ENCODE data around the gene NELL1.

NELL1 gene

DNA sequence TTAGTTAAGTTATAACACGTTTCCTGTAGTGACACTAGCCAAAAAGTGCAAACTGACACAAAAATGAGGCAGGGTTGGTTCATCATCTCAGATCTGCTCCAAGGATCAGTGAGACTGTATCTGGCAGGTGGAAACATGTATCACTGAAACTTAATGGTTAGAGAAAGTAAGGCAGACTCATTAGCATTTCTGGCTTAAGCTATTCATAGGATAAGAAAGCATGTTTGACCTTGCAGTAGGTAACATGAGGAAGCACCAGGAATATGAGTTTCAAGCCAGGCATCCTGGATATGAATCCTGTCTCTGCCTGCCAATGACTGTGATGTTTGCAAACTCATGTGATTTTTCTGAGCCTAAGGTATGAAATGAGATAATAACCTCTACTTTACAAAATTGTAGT lies 732.1 kb downstream of the NELL1 start:
- H3K27ac ChIP-seq (ENCODE audit: low read depth, low read length): no peak overlapping the region
- no peaks in the 10 kb centered on the region for H3K4me1 ChIP-seq (ENCODE audit: control insufficient read depth, low read length)
- no peaks in the 10 kb centered on the region for H3K9me3 ChIP-seq (ENCODE audit: control insufficient read depth, insufficient read depth, low read length)
- no peaks in the 10 kb centered on the region for H3K36me3 ChIP-seq (ENCODE audit: control insufficient read depth, low read length)
- H3K4me2 ChIP-seq (ENCODE audit: low read length): no peak overlapping the region
- TF ChIP-seq EZH2phosphoT487 (IDR thresholded peaks at IDR 0.05; ENCODE audit: borderline replicate concordance, low read length): no peak
- TF ChIP-seq, protein P1, sequence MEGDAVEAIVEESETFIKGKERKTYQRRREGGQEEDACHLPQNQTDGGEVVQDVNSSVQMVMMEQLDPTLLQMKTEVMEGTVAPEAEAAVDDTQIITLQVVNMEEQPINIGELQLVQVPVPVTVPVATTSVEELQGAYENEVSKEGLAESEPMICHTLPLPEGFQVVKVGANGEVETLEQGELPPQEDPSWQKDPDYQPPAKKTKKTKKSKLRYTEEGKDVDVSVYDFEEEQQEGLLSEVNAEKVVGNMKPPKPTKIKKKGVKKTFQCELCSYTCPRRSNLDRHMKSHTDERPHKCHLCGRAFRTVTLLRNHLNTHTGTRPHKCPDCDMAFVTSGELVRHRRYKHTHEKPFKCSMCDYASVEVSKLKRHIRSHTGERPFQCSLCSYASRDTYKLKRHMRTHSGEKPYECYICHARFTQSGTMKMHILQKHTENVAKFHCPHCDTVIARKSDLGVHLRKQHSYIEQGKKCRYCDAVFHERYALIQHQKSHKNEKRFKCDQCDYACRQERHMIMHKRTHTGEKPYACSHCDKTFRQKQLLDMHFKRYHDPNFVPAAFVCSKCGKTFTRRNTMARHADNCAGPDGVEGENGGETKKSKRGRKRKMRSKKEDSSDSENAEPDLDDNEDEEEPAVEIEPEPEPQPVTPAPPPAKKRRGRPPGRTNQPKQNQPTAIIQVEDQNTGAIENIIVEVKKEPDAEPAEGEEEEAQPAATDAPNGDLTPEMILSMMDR (IDR thresholded peaks at IDR 0.05; ENCODE audit: low read depth, low read length, poor library complexity, severe bottlenecking): no peak
- no peaks in the 10 kb centered on the region for H3K27me3 ChIP-seq (ENCODE audit: control insufficient read depth, low read length)
- no peak overlapping the region for H3K4me3 ChIP-seq (ENCODE audit: low read length)
- no peaks in the 10 kb centered on the region for H3F3A ChIP-seq (ENCODE audit: control insufficient read depth, insufficient read depth)
- H3K9me2 ChIP-seq (replicated peaks; ENCODE audit: control insufficient read depth, low read length): no peaks in the 10 kb centered on the region
- H3K79me2 ChIP-seq (ENCODE audit: control insufficient read depth, low read length): no peaks in the 10 kb centered on the region
- H4K20me1 ChIP-seq (ENCODE audit: control insufficient read depth, insufficient read depth, low read depth, low read length): no peaks in the 10 kb centered on the region

DNA sequence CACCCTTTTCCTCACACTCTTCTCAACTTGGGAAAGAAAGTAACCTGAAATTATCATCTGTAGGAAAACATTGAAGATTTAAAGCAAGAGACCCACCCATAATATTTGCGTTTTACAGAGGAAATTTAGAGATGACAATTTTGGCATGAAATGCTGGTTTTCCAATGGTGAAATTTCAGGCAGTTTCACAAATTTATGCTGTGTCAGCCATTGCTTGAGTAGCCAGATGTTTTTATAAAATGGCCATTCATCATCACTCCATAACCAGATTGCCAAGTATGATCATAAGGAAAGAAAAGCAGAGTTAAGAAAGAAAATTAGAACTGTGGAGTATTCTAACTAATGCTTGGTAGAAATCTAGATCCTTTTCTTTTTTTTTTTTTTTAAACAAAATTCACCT lies 732.9 kb downstream of the NELL1 start:
- Histone ChIP-seq H3F3A (ENCODE audit: control insufficient read depth, insufficient read depth) (no peaks in the 10 kb centered on the region), H3K36me3 (ENCODE audit: control insufficient read depth, low read length) (no peaks in the 10 kb centered on the region), H3K4me2 (ENCODE audit: low read length) (no peak overlapping the region), H3K79me2 (ENCODE audit: control insufficient read depth, low read length) (no peaks in the 10 kb centered on the region), H3K4me1 (ENCODE audit: control insufficient read depth, low read length) (no peaks in the 10 kb centered on the region), H3K9me3 (ENCODE audit: control insufficient read depth, insufficient read depth, low read length) (no peaks in the 10 kb centered on the region), H3K27ac (ENCODE audit: low read depth, low read length) (no peak overlapping the region), H4K20me1 (ENCODE audit: control insufficient read depth, insufficient read depth, low read depth, low read length) (no peaks in the 10 kb centered on the region), H3K9me2 (replicated peaks; ENCODE audit: control insufficient read depth, low read length) (no peaks in the 10 kb centered on the region), H3K27me3 (ENCODE audit: control insufficient read depth, low read length) (no peaks in the 10 kb centered on the region), H3K4me3 (ENCODE audit: low read length) (no peak overlapping the region)
- TF ChIP-seq, protein P1 (IDR thresholded peaks at IDR 0.05; ENCODE audit: low read depth, low read length, poor library complexity, severe bottlenecking): no peak
- TF ChIP-seq EZH2phosphoT487 (IDR thresholded peaks at IDR 0.05; ENCODE audit: borderline replicate concordance, low read length): no peak

DNA sequence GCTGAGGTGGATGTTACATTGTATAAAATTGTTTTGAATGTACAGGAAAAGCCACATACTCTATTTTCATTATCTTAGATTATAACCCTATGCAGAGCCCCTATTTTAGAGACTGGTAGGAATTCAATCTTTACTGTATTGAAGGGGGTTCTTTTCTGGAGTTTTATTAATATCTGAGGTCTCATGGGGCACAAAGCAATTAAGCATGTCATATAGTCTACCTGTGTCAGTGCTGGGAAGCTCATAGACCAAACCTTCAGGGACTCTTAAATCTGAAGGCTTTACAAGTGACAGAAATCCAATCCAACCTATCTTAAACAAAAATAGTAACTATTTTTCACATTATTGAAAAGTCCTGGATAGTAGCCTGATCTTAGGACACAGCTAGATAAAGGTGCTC lies 733.7 kb downstream of the NELL1 start:
- Histone ChIP-seq H3K79me2 (ENCODE audit: control insufficient read depth, low read length) (no peaks in the 10 kb centered on the region), H3K36me3 (ENCODE audit: control insufficient read depth, low read length) (no peaks in the 10 kb centered on the region), H3K4me2 (ENCODE audit: low read length) (no peak overlapping the region), H3K9me2 (replicated peaks; ENCODE audit: control insufficient read depth, low read length) (no peaks in the 10 kb centered on the region), H3K9me3 (ENCODE audit: control insufficient read depth, insufficient read depth, low read length) (no peaks in the 10 kb centered on the region), H4K20me1 (ENCODE audit: control insufficient read depth, insufficient read depth, low read depth, low read length) (no peaks in the 10 kb centered on the region), H3K27ac (ENCODE audit: low read depth, low read length) (no peak overlapping the region), H3F3A (ENCODE audit: control insufficient read depth, insufficient read depth) (no peaks in the 10 kb centered on the region), H3K4me3 (ENCODE audit: low read length) (no peak overlapping the region), H3K27me3 (ENCODE audit: control insufficient read depth, low read length) (no peaks in the 10 kb centered on the region), H3K4me1 (ENCODE audit: control insufficient read depth, low read length) (no peaks in the 10 kb centered on the region)
- TF ChIP-seq, protein P1 (IDR thresholded peaks at IDR 0.05; ENCODE audit: low read depth, low read length, poor library complexity, severe bottlenecking): no peak
- TF ChIP-seq EZH2phosphoT487 (IDR thresholded peaks at IDR 0.05; ENCODE audit: borderline replicate concordance, low read length): no peak

DNA sequence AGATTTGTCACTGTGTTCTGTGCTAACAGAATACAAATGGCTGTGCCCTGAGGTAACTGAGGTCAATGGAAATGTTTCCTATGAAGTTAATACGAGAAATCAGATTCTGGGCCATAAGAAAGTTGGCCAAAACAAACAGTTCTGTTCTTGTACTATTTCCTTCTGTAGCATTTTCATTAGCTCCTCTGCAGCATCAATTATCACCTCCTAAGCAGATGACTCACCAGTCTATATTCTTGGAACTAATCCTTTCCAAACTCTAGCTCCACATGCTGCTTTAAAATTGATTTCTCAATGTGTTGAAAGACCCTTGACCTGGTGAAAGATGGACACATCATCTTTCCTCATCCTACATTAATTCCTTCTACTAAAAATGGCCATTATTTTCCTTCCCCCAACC lies 736.0 kb downstream of the NELL1 start:
- no peaks in the 10 kb centered on the region for H3K27me3 ChIP-seq (ENCODE audit: control insufficient read depth, low read length)
- no peaks in the 10 kb centered on the region for H4K20me1 ChIP-seq (ENCODE audit: control insufficient read depth, insufficient read depth, low read depth, low read length)
- no peak overlapping the region for H3K4me3 ChIP-seq (ENCODE audit: low read length)
- H3K4me2 ChIP-seq (ENCODE audit: low read length): no peak overlapping the region
- H3K9me2 ChIP-seq (replicated peaks; ENCODE audit: control insufficient read depth, low read length): no peaks in the 10 kb centered on the region
- no peaks in the 10 kb centered on the region for H3K79me2 ChIP-seq (ENCODE audit: control insufficient read depth, low read length)
- H3F3A ChIP-seq (ENCODE audit: control insufficient read depth, insufficient read depth): no peaks in the 10 kb centered on the region
- TF ChIP-seq, protein P1 (IDR thresholded peaks at IDR 0.05; ENCODE audit: low read depth, low read length, poor library complexity, severe bottlenecking): no peak
- TF ChIP-seq EZH2phosphoT487 (IDR thresholded peaks at IDR 0.05; ENCODE audit: borderline replicate concordance, low read length): no peak
- no peaks in the 10 kb centered on the region for H3K9me3 ChIP-seq (ENCODE audit: control insufficient read depth, insufficient read depth, low read length)
- no peak overlapping the region for H3K27ac ChIP-seq (ENCODE audit: low read depth, low read length)
- no peaks in the 10 kb centered on the region for H3K4me1 ChIP-seq (ENCODE audit: control insufficient read depth, low read length)
- H3K36me3 ChIP-seq (ENCODE audit: control insufficient read depth, low read length): no peaks in the 10 kb centered on the region
